COR-L47 (cell line): Measurements from ENCODE around the gene U2AF1.
"Not testable (repeated sequence)": the region's sequence is repeated elsewhere in the genome, so short reads cannot be mapped to it uniquely, and the experiment has no call there.

ENCODE experiments used
- DNase-seq: peaks from one replicate; lab custom pipeline; 2025; lab: John Stamatoyannopoulos, UW

The U2AF1 gene

DNA sequence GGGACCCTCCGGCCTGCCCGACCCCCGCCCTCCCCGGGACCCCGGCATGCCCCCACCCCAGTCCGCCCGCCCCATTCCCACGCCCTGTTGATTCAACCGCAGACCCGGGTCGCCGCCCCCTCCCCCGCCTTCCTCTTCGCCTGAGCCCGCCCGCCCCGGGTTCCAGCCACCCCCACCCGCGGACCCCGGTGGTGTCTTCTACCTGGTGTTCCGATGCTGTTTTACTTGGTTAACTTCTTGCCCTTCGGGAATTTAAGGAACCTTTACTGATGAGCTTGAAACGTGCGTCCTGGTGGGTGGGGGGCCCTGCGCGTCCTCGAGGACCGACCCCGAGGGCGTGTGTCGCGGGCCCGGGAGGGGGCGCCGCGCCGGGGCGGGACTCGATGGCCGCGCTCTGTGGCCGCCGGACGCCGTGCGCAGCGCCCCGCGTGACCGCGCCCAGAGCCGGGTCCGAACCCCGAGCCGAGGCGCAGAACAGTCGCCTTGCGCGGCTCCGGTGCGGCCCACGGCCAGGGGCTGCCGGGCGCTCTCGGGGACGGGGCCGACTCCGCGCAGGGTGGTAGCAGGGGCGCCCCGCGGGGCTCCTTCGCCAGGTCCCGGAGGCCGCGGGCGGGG lies 31.2 kb downstream of the U2AF1 start:
- not testable (repeated sequence) for DNase-seq

DNA sequence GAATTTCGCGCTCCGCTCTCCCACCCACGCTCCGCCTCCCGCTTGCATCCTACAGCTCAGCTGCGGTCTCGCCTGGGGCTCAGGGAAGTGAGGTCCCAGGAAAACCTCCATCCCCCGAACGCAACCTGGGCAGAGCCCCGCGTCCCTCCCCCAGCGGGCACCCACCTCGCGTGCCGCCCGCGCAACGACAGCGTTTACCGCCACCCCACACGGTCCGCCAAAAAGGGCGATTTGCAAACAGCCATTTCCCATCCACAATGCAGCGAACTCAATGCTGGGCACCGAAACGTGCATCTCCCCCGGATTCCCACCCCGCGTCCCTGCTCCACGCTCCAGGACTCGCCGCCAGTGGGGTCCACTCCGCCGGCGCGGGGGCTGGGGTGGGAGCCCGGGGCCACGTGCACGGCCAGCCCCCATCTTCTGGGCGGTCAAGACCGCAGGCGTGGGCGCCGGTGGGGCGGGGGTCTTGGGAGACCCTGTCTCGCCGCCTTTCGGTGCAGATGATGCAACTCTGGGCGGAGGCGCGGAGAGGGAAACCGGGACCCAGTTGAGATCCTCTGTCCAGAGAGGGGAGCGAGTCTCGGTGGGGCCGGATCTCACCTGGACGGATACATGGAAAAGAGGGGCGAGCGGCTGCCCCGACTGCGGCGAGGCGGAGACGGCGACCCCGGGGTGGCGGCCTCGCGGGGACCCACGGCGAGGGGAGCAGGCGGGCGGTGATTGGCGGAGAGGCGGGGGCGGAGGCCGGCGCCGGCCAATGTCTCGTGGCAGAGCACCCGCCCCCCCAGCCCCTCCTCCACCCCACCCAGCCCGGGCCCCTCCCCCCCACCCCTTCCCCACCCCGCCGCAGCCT lies 32.0 kb downstream of the U2AF1 start, which contains the start of gene CBS:
Gene CBS, minus strand, starts transcription at position 666 of the 853 bp plus-strand sequence. CDS start 3,642 bp downstream, outside the sequence.
- DNase-seq: not testable (repeated sequence)

DNA sequence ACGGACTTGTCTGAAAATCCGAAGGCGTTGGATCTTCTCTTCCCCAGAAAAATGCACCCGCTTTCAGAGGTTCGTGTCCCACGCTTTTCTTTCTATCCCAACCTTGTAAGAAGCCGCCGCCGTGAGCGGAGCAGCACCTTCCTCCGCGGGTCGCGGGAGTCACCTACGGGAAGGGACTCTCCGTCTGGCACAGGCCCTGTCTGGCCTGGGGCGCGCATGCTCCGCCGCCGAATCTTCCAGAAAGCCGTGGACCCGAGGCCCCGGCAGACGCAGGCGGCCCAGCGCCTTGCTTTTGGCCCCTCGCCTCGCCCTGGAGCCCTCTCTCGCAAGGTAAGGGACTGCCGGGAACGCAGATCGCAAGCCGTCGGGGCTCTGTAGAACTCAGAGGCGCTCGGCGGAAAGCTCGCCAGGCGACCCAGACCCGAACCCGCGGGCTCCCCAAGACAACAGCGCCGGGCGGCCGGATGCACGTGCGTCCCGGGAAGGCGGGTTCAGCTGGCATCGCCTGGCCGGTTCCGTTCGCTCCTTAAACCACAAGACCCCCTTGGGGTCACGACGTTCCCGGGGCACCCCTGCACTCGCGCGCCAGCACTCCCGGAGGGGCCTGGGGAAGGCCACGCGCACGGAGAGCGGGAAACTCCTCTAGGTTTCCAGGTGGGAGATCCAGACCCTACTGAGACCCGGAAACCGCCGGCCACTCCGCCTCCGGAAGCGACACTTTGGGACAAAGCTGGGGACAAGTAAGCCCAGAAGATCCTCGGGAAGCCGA lies 32.8 kb downstream of the U2AF1 start:
- DNase-seq: not testable (repeated sequence)

DNA sequence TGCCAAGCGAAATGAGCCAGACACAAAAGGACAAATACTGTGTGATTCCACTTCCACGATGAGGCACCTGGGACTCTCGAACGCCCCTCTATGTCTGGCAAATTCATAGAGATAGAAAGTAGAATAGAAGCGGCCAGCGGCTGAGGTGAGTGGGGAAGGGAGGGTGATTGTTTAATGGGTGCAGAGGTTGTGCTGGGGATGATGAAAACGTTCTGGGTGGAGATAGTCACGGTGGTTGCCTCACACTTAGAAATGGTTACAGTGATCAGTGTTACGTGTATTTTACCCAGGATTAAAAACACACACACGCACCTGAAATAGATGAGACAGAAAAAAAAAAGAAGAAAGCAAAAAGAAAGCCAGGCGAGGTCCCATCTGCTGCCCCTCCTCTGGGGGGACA lies 34.6 kb downstream of the U2AF1 start:
- DNase-seq: not testable (repeated sequence)

DNA sequence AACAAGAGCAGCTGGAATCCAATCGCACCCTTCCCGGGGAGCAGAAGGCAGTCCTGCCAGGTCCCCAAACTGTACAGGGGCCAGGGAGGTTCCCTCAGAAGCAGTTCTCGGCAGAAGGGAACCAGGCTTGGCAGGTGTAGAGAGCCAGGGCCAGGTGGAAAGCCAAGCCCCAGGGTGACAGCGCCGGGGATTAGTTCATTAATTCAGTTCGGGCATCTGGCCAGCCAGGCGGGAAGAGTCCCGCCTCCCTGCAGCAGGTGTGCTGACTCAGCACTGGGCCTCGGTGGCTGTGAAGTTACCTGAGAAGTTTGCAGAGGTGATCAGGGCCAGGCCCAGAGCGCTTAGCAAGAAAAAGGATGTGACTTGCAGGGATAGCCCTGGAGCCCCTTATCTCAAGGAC lies 37.7 kb downstream of the U2AF1 start:
- not testable (repeated sequence) for DNase-seq

DNA sequence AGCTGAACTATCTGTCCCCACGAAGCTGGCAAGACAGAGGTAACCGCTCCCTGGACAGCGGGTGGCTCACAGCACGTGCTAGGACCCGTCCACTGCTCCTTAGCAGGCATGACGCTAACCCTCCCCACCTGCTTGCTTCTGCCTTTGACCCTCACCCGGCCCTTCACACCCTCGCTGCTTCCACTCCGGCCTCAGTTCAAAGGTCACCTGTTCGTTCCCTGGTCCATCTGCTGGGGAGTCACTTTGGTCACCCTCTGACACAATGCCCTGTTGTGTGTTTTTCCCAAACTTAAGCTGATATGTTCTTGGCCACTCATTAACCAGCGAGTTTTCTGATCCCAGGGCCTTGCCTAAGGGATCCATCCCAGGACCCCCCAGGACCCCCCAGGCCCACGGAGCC lies 39.3 kb downstream of the U2AF1 start:
- not testable (repeated sequence) for DNase-seq

DNA sequence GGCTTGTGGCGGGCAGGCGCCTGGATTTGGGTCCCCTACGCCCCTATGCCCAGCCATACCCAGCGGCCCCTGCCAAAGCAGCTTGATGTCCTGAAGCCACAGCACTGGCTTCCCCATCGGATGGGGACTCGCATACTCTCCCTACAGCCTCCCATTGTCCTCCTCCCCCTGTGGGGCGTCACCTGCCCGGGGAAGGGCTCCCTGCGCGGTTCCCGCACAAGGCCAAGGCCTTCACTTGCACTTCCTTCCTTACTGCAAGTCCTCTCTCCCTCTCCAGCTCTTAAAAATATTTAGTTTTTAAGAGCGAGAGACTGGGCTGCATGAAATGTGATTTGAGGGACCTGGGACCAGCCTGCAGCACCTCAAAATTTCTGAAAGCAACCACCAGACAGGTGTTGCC lies 40.7 kb downstream of the U2AF1 start:
- not testable (repeated sequence) for DNase-seq

DNA sequence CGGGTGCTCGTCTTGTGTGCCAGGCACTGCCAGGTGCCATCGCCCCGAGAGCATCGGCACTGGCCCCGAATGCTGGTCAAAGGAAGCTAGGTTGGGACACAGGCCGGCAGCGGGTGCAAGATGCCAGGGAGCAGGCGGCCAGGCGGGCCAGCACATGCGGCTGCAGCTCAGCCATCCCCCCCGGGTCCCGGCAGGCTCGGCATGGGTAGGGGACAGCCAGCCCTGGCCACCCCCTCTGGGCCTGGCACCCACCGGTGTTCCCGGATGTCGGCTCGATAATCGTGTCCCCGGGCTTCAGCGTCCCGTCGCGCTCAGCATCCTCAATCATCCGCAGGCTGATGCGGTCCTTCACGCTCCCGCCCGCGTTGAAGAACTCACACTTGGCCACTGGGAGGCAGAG lies 41.4 kb downstream of the U2AF1 start:
- not testable (repeated sequence) for DNase-seq

DNA sequence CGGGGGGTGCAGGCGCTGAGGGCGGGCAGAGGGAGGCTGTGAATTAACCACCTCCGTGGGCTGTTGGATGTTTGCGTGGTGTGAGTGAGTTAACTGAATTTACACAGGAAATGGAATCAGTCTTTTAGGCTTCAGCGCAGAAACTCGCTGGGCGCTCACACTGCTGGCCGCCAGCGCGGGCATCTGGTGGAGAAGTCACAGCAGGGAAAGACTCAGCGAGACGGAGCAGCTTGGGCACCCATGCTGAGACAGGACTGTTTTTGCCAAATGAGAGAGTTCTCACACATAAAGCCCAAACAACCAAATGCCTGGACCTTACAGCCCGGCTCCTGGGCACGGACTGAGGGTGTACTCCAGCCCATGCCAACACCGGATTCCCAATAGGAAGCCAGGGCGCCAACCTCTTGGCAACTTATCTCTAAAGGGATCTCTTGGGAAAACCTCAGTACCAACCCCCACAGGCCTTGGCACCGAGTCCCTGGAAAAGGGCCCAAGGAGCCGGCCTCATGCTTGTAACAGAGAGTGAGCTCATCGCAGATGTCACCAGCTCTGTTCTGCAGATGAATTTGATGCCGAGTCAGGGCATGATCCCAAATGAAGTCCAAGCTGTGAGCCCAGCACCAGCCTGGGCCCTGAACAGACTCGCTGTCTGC lies 43.0 kb downstream of the U2AF1 start:
- DNase-seq: not testable (repeated sequence)

DNA sequence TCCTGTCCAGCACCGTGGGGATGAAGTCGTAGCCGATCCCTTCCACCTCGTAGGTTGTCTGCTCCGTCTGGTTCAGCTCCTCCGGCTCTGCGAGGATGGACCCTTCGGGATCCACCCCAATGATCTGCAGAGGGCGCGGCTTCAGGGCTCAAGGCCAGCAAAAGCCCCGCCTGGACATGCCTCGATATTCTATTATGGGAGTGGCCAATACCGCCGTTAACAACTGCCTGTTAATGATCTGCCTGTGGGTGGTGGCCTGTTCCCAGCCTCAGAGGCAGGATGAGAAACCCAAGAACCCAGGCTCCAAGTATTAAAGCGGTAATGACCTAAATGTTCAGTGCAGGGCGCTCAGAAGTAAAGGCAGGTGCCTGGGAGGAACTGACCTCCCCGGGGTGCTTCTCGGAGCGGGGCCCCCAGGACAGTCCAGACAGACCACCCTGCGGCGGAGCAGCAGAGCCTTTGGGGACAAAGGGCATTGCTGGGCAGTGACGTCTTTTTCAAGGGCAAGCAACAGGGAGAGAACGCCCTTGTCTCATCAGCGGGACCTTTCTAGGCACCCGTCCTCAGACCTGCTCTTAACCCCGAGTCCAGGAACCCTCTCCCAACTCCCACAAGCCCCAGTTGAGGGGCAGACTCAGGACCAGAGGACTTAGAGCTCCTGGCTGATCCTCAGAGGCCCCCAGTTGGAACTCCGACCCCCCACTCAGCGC lies 44.3 kb downstream of the U2AF1 start:
- DNase-seq: not testable (repeated sequence)

DNA sequence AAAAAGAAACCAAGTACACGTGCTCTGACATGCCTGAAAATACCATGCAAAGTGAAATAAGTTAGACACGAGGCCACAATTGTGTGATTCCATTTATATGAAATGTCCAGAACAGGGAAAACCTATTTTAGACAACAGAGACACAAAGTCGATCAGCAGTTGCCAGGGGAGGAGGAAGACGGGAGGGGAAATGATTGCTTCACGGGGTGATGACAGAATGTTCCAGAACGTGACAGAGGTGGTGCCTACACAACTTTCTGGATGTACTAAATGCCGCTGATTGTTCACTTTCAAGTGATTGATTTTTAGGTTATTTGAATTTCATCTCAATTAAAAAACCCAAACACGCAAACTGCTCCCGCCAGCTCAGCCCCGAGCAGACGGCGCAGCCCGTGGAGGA lies 54.3 kb downstream of the U2AF1 start:
- DNase-seq: not testable (repeated sequence)

DNA sequence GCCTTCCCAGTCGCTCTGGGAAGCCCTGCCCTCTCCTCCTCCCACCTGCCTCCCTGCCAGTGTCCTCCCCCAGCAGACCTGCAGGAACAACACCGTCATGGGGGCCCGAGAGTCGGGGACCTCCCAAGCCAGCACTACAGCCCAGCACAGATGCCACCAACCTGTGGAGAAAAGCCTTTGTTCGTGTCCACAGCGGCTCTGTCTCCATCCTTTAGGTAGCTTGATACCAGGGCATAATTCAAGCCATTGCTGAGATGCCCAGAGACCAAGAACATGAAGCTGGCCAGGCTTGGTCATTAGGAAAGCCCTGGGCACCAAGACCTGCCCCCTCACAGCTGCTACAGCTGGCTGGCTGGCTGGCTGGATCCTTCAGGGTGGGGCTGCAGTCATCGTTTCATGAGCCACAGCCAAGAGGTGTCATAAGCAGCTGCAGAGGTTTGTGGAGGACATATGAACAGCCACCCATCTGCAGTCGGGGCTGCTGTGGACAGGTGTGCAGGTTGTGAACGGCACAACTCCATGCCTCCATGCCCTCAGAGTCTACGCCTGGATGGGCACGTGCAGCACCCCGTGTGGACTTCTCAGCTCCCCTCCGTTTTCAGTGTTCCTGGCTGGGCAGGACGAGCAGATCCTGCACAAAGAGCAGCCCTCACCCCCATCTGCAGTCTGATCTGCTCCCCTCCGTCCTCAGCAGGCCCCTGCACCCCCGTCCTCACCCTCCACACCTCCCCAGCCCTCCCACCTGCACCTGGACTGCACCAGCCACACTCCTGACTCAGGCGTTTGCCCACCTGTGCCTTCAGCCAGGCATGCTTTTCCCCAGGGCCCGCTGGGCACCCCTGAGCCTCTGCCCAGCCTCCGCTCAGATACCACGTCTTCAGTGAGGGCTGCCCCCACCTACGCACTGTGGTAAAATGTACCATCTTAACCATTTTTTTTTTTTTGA lies 61.2 kb downstream of the U2AF1 start:
- DNase-seq: not testable (repeated sequence)

DNA sequence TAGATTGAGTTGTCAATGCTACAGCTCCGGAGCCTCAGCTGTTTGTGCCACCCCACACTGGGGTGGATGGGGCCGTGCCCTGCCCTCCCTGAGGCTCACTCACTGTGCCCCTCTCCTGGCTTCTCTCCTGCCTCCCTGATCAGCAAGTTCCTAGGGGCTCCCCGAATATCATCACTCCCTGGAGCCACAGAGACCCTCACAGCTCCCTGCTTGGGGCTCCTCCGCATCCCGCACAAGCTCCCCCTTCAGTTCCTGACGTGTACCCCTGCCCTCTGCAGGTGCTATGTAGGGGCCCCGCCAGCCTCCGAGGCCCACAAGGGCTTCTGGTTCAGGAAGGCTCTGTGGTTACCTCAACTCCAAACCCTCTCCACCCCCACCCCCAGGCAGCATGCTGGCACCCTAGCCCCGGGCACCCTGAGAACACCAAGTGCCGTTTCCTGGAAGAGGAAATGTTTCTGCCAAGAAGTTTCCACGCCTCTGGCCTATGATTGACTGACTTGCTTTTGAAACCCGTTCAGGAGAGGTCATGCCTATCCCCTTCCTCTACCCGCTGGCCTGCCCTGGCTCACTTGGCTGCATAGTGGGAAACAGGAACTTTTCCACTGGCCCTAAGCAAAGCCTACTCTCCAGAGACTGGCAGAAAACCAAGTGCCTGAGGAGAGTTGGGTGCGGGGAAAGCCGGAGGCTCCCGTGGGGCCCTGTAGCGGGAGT lies 62.0 kb downstream of the U2AF1 start:
- DNase-seq: not testable (repeated sequence)

DNA sequence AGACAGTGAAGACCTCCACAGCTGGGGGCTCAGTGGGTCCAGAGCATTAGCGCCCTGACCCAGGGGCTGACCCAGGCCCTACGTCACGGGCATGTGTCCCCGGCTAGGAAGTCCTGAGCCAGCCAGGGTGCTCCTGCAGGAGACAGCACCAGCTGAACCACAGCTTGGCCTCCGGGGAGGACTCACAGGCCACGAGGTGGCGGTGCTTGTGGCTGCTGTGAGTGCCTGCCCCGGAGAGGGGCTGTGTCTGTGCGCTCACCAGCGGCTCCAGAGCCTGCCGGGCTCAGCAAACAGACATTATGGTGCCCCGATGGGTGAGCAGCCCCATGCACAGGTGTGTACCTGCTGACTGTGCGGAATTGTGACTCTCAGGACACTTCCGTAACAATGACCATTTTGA lies 62.8 kb downstream of the U2AF1 start:
- DNase-seq: not testable (repeated sequence)

DNA sequence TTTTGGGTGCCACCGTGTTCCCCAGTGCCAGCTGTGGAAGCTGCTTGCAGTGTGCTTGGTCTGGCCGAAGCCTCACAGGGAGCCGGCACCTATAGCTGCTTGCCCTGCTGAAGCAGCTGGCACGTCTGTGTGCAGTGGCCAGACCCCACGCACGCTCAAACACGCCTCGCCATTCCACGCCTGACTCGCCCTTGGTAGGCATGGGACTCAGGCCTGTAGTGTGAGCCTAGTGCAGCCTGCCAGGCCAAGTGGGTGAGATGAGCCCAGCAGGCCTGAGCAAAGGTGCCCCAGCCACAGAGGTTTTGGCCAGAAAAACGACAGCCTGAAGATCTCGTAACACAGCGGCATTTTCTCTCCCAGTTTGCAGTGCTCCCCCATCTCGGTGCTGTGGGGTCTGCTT lies 64.1 kb downstream of the U2AF1 start:
- DNase-seq: not testable (repeated sequence)
